ENCODE data around the gene TRPM6. TPM values are rescaled to one million over a fixed set of nuclear protein-coding genes. Genes with fewer than 3 reads are reported as not detected.

TRPM6 gene
- total and polyA plus RNA-seq, 2 donors from 2014 or later, result 1.3 to 2.0 TPM

GRCh38 chr9:74724317-74724716, 163.4 kb downstream of the TRPM6 start:
- H3K36me3 ChIP-seq (ENCODE audit: control insufficient read depth in 2 of 3, insufficient read depth in 3 of 3, low read length in 3 of 3), result no peaks in the 10 kb centered on the region
- H3K4me3 ChIP-seq (ENCODE audit: low read length in 3 of 3), result no peak overlapping the region
- intact Hi-C loops (cut with DNase I), result no loop called here
- no peaks in the 10 kb centered on the region for H3K27me3 ChIP-seq (ENCODE audit: control insufficient read depth, insufficient read depth, low read length)
- DNase-seq (no peak), FAIRE-seq (no peak)
- no peak overlapping the region for H3K27ac ChIP-seq (ENCODE audit: low read depth in 2 of 2, low read length in 2 of 2)
- H3K4me1 ChIP-seq (ENCODE audit: control insufficient read depth in 2 of 3, insufficient read depth in 2 of 3, low read depth in 1 of 3, low read length in 3 of 3), result no peaks in the 10 kb centered on the region
- no peak for TF ChIP-seq CTCF (IDR thresholded peaks at IDR 0.05; ENCODE audit: borderline replicate concordance, extremely low read depth, insufficient read depth)
- no peak overlapping the region for H3K9ac ChIP-seq (ENCODE audit: low read length in 3 of 3)
- no peaks in the 10 kb centered on the region for H3K9me3 ChIP-seq (ENCODE audit: control insufficient read depth in 2 of 3, insufficient read depth in 1 of 3, low read length in 3 of 3)

- no peak for FAIRE-seq
- no peak for DNase-seq
- no peaks in the 10 kb centered on the region for H3K27me3 ChIP-seq (ENCODE audit: control insufficient read depth, insufficient read depth, low read length)
- H3K27ac ChIP-seq (ENCODE audit: low read depth in 2 of 2, low read length in 2 of 2), result no peak overlapping the region
- H3K4me1 ChIP-seq (ENCODE audit: control insufficient read depth in 2 of 3, insufficient read depth in 2 of 3, low read depth in 1 of 3, low read length in 3 of 3), result no peaks in the 10 kb centered on the region
- no peaks in the 10 kb centered on the region for H3K9me3 ChIP-seq (ENCODE audit: control insufficient read depth in 2 of 3, insufficient read depth in 1 of 3, low read length in 3 of 3)
- TF ChIP-seq CTCF (IDR thresholded peaks at IDR 0.05; ENCODE audit: borderline replicate concordance, extremely low read depth, insufficient read depth), result no peak
- no peak overlapping the region for H3K4me3 ChIP-seq (ENCODE audit: low read length in 3 of 3)
- H3K9ac ChIP-seq (ENCODE audit: low read length in 3 of 3), result no peak overlapping the region
- no peaks in the 10 kb centered on the region for H3K36me3 ChIP-seq (ENCODE audit: control insufficient read depth in 2 of 3, insufficient read depth in 3 of 3, low read length in 3 of 3)
- intact Hi-C loops (cut with DNase I), result no loop called here
Observed at GRCh38 chr9:74721696-74722660, 165.7 kb downstream of the TRPM6 start.

- FAIRE-seq, result no peak
- H3K27ac ChIP-seq (ENCODE audit: low read depth in 2 of 2, low read length in 2 of 2), result no peak overlapping the region
Observed at GRCh38 chr9:74719306-74719705, 168.4 kb downstream of the TRPM6 start.

More at GRCh38 chr9:74719306-74719705, 168.4 kb downstream of the TRPM6 start:
- Histone ChIP-seq H3K27me3 (ENCODE audit: control insufficient read depth, insufficient read depth, low read length) (no peaks in the 10 kb centered on the region), H3K9ac (ENCODE audit: low read length in 3 of 3) (no peak overlapping the region), H3K9me3 (ENCODE audit: control insufficient read depth in 2 of 3, insufficient read depth in 1 of 3, low read length in 3 of 3) (no peaks in the 10 kb centered on the region), H3K4me3 (ENCODE audit: low read length in 3 of 3) (no peak overlapping the region), H3K36me3 (ENCODE audit: control insufficient read depth in 2 of 3, insufficient read depth in 3 of 3, low read length in 3 of 3) (no peaks in the 10 kb centered on the region), H3K4me1 (ENCODE audit: control insufficient read depth in 2 of 3, insufficient read depth in 2 of 3, low read depth in 1 of 3, low read length in 3 of 3) (no peaks in the 10 kb centered on the region)
- intact Hi-C loops (cut with DNase I), result no loop called here
- DNase-seq, result no peak
- no peak for TF ChIP-seq CTCF (IDR thresholded peaks at IDR 0.05; ENCODE audit: borderline replicate concordance, extremely low read depth, insufficient read depth)
